HG02970 (cell line): ENCODE data around the gene PRAMEF12.
"Not testable (repeated sequence)": the region's sequence is repeated elsewhere in the genome, so short reads cannot be mapped to it uniquely, and the experiment has no call there.

Experiments used
- ATAC-seq: cut with Tn5 transposase; IDR thresholded peaks from one replicate; pipeline ENCODE4 v1.9.1; 2021; ENCODE audit warnings: mild to moderate bottlenecking, moderate library complexity, moderate number of reproducible peaks; ENCODE audit not compliant: unreplicated experiment, low FRiP score

Gene PRAMEF12

DNA sequence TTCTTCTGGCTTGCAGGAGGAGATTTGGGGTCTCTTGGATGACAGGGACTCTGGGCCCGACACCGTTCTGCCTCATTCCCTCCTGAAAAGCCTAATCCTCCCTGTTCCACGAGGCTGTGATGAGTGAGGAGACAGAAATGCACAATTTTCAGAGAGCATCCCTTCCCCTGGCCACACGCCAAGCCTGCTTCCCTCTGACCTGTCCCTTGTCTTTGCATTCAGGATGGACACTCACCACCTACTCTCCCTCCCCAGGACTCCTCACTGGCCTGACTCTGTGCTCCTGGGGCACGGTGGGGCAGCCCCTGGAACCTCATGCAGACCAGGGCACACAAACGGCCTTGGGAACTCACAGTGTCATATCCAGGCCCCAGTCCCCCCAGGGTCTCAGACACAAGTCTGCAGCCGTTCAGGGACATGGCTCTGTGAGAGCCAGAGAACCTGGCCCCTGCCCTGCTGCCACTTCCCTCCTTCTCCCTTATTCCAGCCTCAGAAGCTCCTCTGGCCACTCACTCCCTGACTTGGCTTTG lies 3.5 kb upstream of the PRAMEF12 start:
- ATAC-seq: no peak

DNA sequence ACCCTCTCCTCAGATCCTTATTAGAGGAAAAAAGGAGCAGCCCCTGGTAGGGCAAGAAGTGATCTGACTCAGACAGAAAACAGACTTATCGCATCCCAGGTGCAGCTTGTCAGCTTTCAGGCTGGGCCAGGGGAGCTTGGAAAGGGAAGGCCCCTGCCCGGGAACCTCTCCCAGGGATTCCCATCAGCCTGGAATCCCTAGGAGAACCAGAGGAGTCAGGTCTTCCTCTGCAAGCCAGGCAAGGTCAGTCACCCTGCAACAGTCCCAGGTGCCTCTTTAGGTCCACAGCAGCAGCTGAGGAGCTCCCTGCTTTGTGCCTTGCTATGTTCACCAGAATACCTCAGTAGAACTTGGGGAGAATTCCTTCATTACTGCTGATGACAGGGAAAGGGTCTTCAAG lies 2.9 kb upstream of the PRAMEF12 start:
- no peak for ATAC-seq

DNA sequence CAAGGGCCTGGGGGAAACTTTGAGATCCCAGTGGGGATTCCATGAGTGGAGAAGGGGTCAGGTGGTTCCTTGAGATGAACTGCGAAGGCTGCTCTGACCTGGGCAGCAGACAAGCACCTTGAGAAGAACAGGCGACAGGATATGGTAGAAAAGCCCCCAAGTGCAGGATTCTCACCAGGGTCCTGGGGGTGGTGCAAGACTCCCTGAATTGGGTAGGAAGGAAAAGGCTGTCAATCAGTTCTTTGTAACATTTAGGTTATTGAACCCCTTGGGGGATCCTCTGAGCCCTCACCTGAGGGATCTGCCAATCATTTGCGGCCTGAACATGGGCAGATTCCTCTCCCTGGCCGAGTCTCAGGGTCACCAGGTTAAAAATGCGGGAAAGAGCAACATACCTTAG lies 2.4 kb upstream of the PRAMEF12 start:
- ATAC-seq: no peak

DNA sequence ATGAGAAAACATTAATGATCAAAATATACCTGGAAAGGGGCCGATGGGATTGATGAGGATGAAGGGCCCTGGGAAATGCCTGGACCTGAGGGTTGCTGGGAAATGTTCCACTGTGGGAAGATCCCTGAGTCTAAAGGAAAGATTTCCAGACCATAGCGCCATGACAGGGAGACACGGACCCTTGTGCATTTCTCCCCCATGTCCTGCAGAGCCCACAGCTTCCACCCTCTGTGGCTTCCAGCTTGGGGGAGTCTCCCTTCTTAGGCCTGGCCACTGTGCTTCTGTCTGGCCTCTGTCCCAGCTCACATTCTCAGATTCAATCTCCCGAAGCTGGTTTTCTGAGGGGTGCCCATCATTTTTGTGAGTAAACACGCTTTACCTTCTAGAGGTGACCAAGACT lies 1.0 kb upstream of the PRAMEF12 start:
- ATAC-seq: no peak

DNA sequence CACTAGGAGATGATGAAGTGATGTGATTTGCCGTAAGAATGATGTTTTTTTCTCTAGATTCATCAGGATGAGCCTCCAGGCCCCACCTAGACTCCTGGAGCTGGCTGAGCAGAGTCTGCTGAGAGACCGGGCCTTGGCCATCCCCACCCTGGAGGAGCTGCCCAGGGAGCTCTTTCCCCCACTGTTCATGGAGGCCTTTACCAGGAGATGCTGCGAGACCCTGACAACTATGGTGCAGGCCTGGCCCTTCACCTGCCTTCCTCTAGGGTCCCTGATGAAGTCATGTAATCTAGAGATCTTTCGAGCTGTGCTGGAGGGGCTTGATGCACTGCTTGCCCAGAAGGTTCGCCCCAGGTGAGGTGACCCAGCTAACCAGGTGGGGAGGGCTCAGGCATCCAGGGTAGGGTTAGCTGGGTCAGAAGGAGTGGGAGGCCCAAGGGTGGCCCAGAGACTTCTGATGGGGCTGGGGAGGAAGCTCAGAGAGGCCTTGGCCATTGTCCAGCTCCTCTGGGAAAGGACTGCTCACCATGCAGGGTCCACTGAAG lies 1.3 kb downstream of the PRAMEF12 start:
- ATAC-seq: no peak

DNA sequence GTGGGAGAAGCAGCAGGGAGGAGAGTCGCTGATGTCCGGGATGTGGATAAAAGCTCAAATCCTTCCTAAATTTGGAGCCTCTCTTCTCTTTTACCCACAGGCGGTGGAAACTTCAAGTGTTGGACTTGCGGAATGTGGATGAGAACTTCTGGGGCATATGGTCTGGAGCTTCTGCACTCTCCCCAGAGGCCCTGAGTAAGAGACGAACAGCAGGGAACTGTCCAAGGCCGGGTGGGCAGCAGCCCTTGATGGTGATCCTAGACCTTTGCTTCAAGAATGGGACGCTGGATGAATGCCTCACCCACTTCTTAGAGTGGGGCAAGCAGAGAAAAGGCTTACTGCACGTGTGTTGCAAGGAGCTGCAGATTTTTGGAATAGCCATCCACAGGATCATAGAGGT lies 1.9 kb downstream of the PRAMEF12 start:
- ATAC-seq: no peak

DNA sequence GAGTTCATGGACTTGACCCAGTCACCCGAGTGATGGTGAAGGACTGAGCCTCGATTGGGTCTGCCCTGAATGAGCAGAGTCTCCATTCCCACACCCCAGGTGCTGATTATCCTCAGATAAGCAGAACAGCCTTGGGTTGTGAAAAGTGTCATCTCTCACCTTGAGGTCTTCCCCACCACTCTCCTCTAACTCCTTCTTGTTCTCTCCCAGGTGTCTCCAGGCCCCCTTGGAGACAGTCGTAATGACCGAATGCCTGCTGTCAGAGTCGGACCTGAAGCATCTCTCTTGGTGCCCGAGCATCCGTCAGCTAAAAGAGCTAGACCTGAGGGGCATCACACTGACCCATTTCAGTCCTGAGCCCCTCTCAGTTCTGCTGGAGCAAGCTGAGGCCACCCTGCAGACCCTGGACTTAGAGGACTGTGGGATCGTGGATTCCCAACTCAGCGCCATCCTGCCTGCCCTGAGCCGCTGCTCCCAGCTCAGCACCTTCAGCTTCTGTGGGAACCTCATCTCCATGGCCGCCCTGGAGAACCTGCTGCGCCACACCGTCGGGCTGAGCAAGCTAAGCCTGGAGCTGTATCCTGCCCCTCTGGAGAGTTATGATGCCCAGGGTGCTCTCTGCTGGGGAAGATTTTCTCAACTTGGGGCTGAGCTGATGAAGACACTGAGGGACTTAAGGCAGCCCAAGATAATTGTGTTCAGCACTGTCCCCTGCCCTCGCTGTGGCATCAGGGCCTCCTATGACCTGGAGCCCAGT lies 3.4 kb downstream of the PRAMEF12 start:
- no peak for ATAC-seq

DNA sequence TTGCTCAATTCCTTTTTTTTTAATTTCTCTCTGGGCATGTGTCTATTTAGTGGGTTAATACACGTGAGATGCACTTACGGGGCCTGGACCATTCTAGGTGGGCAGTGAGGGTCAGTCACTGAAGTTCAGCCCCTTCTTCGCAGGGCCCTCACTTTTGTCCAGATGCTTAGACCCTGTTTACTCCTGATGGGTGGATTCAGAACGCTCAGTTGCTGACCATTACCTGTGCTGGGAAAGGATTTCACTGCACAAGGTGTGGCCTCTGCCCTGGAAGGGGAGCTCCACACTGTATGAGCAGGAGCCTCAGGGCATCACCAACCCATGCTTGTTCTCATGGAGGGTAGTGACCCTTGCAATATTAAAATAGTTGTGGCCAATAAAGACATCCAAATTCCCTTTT lies 4.5 kb downstream of the PRAMEF12 start:
- no peak for ATAC-seq

DNA sequence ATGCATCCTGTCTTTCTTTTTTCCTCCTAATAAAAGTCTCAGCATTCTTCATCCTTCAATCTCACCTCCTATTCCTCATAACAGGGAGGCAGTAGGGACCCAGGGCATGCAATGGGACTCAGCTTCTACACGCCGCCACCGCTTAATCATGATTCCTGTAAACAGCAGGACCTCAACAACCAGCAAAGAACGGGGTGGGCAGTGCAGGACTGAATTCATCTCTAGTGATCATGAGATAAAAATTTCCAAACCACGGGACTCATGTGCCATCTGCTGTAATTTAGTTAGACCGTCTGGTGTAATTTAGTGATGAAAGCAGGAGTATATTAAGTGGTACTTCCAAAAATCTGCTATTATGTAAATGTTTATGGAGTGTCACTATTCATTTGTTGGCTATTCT lies 5.4 kb downstream of the PRAMEF12 start:
- no peak for ATAC-seq

DNA sequence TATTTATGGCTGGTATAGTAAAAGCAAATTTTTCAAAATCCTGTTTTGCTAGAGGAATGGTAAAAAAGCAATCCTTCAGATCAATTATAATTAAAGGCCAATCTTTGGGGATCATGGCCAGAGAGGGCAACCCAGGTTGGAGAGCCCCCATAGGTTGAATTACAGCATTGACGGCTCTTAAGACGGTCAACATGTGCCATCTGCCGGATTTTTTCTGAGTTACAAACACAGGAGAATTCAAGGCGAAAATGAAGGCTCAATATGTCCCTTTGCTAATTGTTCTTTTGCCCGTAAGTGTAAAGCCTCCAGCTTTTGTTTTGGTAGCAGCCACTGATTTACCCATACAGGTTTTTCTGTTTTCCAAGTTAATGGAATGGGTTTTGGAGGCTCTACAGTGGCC lies 8.0 kb downstream of the PRAMEF12 start:
- ATAC-seq: not testable (repeated sequence)

DNA sequence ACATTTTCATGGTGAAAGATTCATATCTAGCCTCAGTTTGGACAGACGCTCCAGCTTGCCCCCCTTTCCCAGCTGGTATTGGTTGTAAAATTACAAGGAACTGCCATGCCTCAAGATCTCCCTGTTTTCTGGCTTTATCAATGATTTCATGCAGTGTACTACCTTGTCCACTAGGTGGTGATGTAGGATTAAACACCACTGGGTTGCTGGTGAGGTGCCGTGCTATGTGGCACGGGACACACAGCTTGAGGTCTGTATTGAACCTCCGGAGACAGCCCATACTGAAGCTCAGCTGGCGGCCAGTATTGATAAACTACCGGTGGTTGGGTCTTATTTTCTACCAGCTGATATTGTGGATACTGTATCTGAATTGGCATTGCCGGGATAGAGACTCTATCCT lies 10.2 kb downstream of the PRAMEF12 start:
- not testable (repeated sequence) for ATAC-seq

DNA sequence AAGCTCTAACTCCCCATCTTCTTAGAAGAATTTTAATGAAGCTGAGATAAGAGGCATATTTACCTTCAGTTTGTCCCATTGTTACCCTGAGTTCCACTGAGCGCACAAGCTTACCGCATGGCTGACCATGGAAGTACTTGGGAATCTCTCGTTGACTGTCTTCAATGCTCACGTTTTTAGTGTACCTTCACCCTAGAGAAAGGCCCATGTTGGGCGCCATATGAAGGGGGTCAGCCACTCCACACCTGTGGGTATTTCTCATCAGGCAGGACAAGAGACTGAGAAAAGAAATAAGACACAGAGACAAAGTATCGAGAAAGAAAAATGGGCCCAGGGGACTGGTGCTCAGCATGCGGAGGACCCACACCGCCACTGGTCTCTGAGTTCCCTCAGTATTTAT lies 11.2 kb downstream of the PRAMEF12 start:
- not testable (repeated sequence) for ATAC-seq

DNA sequence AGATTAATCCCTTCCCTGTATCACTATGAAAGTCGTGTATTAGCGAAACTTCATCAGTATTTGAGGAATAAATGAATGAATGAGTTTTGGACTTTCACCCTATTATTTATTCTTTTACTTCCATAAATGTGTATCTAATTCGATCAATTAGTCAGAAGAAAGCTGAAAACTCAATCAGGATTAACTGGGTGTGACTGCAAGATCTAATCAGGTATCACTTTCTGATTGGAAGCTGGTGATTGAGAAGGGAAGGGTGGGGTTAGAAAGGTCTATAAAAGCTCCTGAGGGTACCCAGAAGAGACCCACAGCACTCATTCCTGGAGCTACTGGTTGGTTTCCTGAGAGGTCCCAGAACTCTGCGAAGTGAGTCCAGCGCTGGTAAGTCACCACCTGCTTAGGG lies 17.6 kb downstream of the PRAMEF12 start, which contains the start of gene PRAMEF1:
Gene PRAMEF1, plus strand, starts transcription at position 301 of the 400 bp plus-strand sequence. CDS start 1,831 bp downstream, outside the sequence.
- ATAC-seq: not testable (repeated sequence)

DNA sequence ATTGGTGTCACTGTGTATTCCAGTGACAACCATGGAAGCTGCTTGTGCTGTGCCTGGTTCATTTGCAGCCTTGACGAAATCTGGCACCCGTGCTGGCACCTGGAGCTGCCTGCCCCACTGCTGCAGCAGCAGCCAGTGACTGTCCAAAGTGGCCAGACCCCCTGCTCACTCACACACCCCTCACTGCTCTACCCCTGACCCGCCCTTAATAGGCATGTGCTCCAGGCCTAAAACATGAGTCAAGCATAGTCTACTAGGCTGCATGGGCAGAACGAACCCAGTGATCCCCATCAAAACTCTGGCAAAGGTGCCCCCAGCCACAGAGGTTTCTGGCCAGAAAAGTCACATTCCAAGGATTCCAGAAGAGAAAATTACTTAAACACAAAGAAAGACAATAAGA lies 25.4 kb downstream of the PRAMEF12 start:
- no peak for ATAC-seq

DNA sequence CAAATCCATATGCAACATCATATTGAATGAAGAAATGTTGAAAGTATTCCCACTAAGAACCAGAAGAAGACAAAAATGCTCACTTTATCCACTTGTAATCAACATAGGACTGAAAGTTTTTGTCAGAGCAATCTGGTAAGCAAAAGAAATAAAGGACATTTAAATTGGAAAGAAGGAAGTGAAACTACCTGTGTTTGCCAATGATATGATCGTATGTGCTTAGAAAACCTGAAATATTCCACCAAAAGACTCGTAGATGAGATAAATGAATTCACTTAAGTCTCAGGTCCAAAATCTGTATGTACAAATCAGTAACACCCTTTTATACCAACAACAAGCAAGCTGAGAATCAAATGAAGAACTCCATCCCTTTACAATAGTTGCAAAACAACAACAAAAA lies 26.2 kb downstream of the PRAMEF12 start:
- no peak for ATAC-seq

DNA sequence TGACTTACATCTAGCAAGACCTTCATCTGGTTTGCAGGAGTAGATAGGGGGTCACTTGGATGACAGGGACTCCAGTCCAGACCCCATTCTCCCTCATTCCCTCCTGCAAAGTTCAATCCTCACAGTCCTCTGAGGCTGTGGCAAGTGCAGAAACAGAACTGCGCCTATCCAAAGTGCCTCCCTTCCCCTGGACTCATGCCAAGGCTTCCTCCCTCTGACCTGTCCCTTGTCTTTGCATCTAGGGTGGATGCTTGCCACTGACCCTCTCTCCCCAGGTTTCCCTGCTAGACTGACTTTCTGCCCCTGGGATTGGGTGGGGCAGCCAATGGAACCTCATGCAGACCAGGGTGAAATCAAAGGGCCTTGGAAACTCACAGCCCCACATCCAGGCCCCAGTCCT lies 36.4 kb downstream of the PRAMEF12 start:
- no peak for ATAC-seq

DNA sequence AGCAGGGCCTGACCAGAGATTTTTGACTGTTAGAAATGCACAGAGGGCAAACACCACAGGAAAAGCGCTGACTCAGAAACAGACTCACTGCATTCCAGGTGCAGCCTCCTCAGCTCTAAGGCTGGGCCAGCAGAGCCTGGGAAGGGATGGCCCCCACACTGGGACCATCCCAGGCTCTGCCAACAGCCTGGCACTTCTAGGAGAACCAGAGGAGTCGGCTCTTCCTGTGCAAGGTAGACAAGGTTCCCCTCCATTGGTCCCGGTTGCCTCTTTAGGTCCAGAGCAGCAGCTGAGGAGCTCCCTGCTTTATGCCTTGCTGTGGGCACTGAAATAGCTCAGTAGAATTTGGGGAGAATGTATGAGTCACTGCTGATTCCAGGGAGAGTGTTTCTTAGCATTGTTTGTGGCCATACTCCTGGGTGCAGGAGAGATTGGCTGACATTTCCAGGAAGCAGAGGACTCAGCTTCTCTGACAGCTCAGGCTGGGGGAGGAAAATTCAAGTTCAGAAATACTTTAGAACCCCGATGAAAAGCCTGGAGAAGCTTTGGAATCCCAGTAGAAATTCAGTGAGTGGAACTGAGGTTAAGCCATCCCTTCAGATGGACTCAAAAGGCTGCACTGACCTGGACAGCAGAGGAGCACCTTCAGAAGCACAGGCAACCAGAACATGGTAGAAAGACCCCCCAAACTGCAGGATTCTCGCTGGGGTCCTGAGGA lies 37.3 kb downstream of the PRAMEF12 start:
- ATAC-seq: no peak

DNA sequence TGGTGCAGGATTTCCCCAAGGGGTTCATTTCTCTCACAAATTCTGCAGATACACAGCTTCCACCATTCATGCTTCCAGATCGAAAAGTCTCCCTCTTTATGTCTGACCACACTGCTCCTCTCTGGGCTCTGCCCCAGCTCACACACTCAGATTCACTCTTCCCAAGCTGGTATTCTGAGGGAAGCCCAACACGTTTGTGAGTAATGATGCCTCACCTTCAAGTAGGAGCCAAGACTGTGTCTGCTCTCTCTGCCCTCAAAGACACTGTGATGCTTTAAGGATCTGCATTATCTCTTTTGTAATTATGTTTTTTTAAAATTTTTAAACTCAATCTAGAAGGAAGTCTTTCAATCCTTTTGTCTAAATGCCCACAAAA lies 37.9 kb downstream of the PRAMEF12 start:
- ATAC-seq: no peak

DNA sequence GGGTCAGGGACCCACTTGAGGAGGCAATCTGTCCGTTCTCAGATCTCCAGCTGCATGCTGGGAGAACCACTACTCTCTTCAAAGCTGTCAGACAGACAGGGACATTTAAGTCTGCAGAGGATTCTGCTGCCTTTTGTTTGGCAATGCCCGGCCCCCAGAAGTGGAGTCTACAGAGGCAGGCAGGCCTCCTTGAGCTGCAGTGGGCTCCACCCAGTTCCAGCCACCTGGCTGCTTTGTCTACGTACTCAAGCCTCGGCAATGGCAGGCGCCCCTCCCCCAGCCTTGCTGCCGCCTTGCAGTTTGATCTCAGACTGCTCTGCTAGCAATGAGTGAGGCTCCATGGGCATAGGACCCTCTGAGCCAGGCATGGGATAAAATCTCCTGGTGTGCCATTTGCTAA lies 45.5 kb downstream of the PRAMEF12 start:
- ATAC-seq: not testable (repeated sequence)
